ENCODE data around the gene STMND1.

GRCh38 chr6:17152703-17153102 lies 50.9 kb downstream of the STMND1 start:
- TF ChIP-seq TARDBP (IDR thresholded peaks at IDR 0.05) (no peak), BHLHE40 (IDR thresholded peaks at IDR 0.05; ENCODE audit: borderline replicate concordance) (no peak), FOXM1 (IDR thresholded peaks at IDR 0.05; ENCODE audit: borderline replicate concordance) (no peak), HDGF (IDR thresholded peaks at IDR 0.05; ENCODE audit: borderline replicate concordance) (no peak), SP1 (IDR thresholded peaks at IDR 0.05) (no peak), ZNF384 (IDR thresholded peaks at IDR 0.05) (no peak), L3MBTL2 (conservative IDR thresholded peaks at IDR 0.05) (no peak), FOXA1 (IDR thresholded peaks at IDR 0.05) (no peak), NFRKB (IDR thresholded peaks at IDR 0.05) (no peak), ELF4 (IDR thresholded peaks at IDR 0.05) (no peak), SUZ12 (IDR thresholded peaks at IDR 0.05) (no peak), ARNT (IDR thresholded peaks at IDR 0.05) (no peak), FOXK2 (IDR thresholded peaks at IDR 0.05) (no peak)
- TF ChIP-seq, protein P1, sequence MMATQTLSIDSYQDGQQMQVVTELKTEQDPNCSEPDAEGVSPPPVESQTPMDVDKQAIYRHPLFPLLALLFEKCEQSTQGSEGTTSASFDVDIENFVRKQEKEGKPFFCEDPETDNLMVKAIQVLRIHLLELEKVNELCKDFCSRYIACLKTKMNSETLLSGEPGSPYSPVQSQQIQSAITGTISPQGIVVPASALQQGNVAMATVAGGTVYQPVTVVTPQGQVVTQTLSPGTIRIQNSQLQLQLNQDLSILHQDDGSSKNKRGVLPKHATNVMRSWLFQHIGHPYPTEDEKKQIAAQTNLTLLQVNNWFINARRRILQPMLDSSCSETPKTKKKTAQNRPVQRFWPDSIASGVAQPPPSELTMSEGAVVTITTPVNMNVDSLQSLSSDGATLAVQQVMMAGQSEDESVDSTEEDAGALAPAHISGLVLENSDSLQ (IDR thresholded peaks at IDR 0.05): no peak

Measured in HEK293T (cell line).